IPS DF 4.7 (cell line): Measurements from ENCODE around the gene EEFSEC.

Experiments used
- DNase-seq: peaks from one replicate; pipeline ENCODE4 v3.0.0-alpha.2; 2013; ENCODE audit warnings: low spot score; ENCODE audit errors: extremely low read depth

The EEFSEC gene, protein sequence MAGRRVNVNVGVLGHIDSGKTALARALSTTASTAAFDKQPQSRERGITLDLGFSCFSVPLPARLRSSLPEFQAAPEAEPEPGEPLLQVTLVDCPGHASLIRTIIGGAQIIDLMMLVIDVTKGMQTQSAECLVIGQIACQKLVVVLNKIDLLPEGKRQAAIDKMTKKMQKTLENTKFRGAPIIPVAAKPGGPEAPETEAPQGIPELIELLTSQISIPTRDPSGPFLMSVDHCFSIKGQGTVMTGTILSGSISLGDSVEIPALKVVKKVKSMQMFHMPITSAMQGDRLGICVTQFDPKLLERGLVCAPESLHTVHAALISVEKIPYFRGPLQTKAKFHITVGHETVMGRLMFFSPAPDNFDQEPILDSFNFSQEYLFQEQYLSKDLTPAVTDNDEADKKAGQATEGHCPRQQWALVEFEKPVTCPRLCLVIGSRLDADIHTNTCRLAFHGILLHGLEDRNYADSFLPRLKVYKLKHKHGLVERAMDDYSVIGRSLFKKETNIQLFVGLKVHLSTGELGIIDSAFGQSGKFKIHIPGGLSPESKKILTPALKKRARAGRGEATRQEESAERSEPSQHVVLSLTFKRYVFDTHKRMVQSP

GRCh38 chr3:128153156-128154041 lies at the start of gene EEFSEC:
Gene EEFSEC, plus strand, starts transcription at chr3:128153481. Its CDS starts 27 bp downstream, at chr3:128153508.
- no peak for DNase-seq

DNA sequence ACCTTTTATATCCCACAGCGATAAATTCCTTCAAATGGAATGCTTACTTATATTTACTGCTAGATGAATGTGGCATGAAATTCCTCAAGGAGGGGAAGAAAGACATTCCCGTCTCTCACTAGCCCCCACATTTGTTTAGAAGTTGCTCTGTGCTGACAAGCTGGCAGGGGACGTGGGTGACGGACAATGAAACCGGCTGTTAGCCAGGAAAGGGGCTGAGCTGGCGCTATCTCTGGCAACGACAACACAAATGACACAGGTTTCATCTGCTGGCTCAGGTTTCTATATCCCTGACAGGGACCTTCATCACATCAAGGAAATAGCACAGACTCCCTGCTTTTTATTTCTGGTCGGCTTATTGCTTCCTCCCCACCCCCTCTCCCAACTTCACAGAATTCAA lies 45.4 kb upstream of the EEFSEC start:
- no peak for DNase-seq

DNA sequence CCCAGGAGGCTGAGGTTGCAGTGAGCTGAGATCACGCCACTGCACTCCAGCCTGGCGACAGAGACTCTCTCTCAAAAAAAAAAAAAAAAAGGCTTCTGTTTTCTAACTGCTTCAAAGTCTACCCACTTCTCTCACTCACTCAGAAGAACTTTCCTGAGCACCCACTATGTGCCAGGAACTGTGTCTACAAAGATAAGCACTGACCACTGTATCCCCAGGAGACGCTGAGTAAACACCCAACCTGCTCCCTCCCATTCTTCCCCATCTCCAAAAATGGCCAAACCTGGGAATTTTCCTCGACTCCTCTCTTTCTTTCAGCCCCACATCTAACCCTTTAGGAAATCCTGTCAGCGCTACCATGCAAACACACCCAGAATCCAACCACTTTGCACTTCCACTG lies 42.1 kb upstream of the EEFSEC start:
- DNase-seq = no peak

- no peak for DNase-seq
Observed at GRCh38 chr3:128112357-128112968, 40.8 kb upstream of the EEFSEC start.

GRCh38 chr3:128113817-128114794 lies 39.2 kb upstream of the EEFSEC start:
- no peak for DNase-seq

GRCh38 chr3:128122013-128122412 lies 31.3 kb upstream of the EEFSEC start:
- no peak for DNase-seq

DNA sequence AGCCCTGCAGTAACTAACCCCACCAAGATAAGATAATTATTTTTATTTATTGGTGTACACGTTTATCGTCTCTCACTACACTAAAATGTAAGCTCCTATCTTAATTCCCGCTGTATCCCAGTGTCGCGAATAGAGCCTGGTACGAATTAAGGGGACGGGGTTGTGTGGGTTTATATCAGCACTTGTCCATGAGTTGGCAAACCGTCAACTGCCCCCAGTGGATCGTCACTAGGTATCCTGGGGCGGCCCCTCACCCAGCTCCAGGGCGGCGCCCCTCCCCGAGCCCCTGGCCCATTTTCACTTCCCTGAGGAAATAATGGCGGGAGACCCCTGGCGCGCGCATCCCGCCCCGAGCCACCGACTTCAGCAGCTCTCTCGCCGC lies 30.1 kb upstream of the EEFSEC start:
- DNase-seq = no peak

GRCh38 chr3:128123538-128124368 lies 29.5 kb upstream of the EEFSEC start, which contains the start of gene RUVBL1:
Gene RUVBL1, minus strand, starts transcription at chr3:128123812. Its CDS starts 88 bp downstream, at chr3:128123724.
- DNase-seq = peak; percentile 84

DNA sequence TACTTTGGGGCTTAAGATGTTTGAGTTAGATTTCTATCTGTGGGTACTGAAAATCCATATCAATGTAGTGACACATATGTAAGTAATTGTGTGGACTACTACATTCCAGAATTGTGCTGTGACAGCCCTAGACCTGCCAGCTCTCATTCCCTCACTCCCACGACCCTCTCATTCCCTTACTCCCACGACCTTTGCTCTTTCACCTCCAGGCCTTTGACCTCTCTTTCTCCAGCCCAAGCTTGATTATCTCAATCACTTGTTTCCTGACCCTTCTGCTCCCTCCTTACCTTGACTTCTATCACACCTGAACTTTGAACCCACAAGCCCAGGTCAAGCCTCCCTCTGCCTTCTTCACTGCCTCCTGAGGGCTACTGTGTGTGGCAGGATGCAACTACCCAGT lies 26.0 kb upstream of the EEFSEC start:
- DNase-seq = no peak

DNA sequence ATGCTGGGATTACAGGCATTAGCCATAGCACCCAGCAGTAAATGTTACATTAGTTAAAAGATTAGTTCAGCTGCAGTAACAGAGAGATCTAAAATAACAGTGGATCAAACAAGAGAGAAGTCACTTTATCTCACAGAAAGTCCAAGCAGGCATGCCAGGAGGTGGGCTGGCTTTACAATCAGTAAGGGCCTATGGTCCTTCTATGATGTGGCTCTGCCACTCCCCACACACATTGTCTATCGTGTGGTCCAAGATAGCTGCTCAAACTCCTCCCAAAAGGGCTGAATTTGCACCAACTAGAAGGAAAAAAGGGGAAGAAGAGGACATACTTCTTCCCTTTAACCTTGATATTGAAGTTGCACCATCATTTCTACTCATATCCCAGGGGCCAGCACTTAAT lies 25.0 kb upstream of the EEFSEC start:
- no peak for DNase-seq

DNA sequence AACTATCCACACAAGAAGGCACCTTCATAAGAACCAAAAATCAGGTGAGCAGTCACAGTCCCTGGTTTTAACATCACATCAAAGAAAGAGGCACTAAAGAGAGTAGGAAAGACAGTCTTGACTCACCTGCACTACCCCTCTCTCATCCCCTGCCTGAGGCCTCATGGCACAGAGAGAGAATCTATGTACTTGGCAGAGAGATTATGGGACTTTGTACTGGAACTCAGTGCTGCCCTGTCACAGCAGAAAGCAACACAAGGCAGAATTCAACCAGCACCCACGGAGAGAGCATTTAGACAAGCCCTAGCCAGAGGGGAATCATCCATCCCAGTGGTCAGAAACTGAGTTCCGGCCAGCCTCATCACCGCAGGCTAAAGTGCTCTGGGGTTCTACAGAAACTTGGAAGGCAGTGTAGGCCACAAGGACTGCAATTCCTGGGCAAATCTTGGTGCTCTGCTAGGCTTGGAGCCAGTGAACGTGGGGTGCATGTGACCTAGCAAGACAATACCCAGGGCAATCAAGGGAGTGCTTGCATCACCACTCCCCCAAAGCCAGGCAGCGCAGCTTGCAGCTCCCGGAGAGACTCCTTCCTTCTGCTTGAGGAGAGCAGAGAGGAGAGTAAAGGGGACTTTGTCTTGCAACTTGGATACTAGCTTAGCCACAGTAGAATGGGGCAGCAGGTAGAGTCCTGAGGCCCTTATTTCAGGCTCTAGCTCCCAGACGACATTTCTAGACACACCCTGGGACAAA lies 21.2 kb upstream of the EEFSEC start:
- DNase-seq = no peak

DNA sequence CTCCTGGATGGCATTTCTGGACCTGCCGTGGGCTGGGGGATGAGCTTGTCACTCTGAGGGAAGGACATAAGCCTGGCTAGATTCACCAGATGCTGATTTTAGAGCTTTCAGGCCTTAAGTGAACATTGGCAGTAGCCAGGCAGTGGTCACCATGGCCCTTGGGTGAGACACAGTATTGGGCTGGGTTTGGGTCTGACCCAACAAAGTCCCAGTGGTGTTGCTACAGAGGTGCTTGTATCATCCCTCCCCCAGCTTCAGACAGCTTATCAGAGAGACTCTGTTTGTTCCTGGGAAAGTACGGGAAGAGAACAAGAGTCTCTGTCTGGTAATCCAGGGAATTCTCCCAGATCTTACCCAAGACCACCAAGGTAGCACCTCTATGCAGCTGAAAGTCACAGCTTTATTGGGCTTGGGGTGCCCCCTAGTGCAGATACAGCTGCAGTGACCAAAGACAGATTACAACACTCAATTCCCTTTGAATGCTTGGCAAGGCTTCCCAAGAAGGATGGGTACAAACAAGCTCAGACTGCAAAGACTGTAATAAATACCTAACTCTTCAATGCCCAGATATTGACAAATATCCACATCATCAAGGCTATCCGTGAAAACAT lies 19.9 kb upstream of the EEFSEC start:
- DNase-seq = peak; percentile 38

- no peak for DNase-seq
Observed at GRCh38 chr3:128143496-128143895, 9.8 kb upstream of the EEFSEC start.

GRCh38 chr3:128144512-128145187 lies 8.6 kb upstream of the EEFSEC start:
- no peak for DNase-seq

- no peak for DNase-seq
Observed at GRCh38 chr3:128145279-128145678, 8.0 kb upstream of the EEFSEC start.

DNA sequence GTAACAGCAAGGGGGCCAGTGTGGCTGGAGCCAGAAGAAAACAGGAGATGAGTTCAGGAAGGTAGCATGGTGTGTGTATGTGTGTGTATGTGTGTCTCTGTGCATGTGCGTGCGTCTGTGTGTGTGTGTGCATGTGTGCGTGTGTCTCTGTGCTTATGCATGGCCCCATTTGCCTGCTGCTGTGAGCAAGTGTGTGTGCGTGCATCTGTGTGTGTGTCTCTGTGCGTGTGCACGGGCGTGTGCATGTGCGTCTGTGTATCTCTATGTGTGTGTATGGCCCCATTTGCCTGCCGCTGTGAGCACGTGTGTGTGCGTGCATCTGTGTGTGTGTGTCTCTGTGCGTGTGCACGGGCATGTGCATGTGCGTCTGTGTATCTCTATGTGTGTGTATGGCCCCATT lies 7.1 kb upstream of the EEFSEC start:
- DNase-seq = no peak

GRCh38 chr3:128149650-128150049 lies 3.6 kb upstream of the EEFSEC start:
- DNase-seq = no peak
